ENCODE measurements around the gene ARID2. TPM values are rescaled to one million over a fixed set of nuclear protein-coding genes. Genes with fewer than 3 reads are reported as not detected.

ARID2 gene
- total RNA-seq, 2 experiments from 2014 or later = 48.1 to 49.3 TPM

DNA sequence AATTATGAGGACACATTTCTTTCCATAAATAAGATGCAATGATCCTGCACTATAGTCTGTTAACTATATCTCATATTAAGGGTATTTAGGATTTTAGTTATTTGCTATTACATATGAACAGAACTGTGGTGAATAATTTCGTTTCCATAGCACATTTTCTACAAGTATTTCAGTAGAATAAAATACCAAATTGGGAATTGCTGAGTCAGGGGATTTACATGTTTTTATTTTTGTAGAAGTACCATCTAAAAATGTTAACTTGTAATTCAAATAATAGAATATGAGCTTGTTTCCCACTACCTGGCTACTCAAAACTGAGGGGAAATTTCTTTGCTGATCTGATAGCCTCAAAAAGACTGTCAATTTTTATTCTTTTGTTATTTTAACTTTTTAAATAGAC is 136.8 kb downstream of the ARID2 start:
- Mint-ChIP-seq H3K9me3 (no peaks in the 10 kb centered on the region), H3K4me1 (peaks cover 5% of the 10 kb centered on the region), H3K27me3 (no peaks in the 10 kb centered on the region), H3K4me3 (no peak overlapping the region), H3K27ac (no peak overlapping the region), H3K36me3 (peaks cover 39% of the 10 kb centered on the region)
- POLR2A ChIA-PET = no interaction called here
- ATAC-seq (ENCODE audit: low read depth) (no peak), DNase-seq (no peak)

DNA sequence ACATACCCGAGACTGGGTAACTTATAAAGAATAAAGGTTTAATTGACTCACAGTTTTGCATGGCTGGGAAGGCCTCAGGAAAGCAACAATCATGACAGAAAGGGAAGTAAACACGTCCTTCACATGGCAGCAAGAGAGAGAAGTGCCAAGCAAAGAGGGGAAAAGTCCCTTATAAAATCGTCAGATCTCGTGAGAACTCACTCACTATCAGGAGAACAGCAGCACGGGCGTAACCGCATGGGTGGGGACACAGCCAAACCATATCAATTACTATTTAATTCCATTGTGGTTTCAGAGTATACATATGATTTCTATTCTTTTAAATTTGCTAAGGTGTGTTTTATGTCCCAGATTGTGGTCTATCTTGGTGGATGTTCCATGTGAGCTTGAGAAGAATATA is 142.9 kb downstream of the ARID2 start:
- Mint-ChIP-seq H3K4me3 (no peak overlapping the region), H3K27me3 (no peaks in the 10 kb centered on the region), H3K4me1 (peaks cover 9% of the 10 kb centered on the region), H3K36me3 (peaks cover 59% of the 10 kb centered on the region), H3K27ac (peak overlapping the region; percentile 8), H3K9me3 (no peaks in the 10 kb centered on the region)
- no peak for DNase-seq
- POLR2A ChIA-PET = no interaction called here
- no peak for ATAC-seq (ENCODE audit: low read depth)

DNA sequence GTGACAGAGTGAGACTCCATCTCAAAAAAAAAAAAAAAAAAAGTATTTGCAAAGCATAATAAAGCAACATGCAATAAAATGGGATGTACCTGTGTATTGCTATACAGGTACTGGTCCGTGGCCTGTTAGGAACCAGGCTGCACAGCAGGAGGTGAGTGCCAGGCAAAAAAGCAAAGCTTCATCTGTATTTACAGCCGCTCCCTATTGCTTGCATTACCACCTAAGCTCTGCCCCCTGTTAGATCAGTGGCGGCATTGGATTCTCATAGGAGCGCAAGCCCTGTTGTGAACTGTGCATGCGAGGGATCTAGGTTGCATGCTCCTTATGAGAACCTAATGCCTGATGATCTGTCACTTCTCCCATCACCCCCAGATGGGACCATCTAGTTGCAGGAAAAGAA is 147.6 kb downstream of the ARID2 start:
- POLR2A ChIA-PET = no interaction called here
- no peak overlapping the region for H3K4me3 Mint-ChIP-seq
- H3K36me3 Mint-ChIP-seq = peaks cover 65% of the 10 kb centered on the region
- no peak overlapping the region for H3K27ac Mint-ChIP-seq
- DNase-seq = no peak
- H3K9me3 Mint-ChIP-seq = peaks cover 2% of the 10 kb centered on the region
- no peak for ATAC-seq (ENCODE audit: low read depth)
- no peaks in the 10 kb centered on the region for H3K27me3 Mint-ChIP-seq
- H3K4me1 Mint-ChIP-seq = peaks cover 26% of the 10 kb centered on the region

GRCh38 chr12:45878630-45879255 is 149.2 kb downstream of the ARID2 start:
- no peak for DNase-seq

GRCh38 chr12:45879363-45879895 is 149.9 kb downstream of the ARID2 start:
- Mint-ChIP-seq H3K4me3 (no peak overlapping the region), H3K27ac (peak overlapping the region; percentile 18), H3K9me3 (peaks cover 6% of the 10 kb centered on the region), H3K36me3 (peaks cover 64% of the 10 kb centered on the region), H3K4me1 (peaks cover 26% of the 10 kb centered on the region), H3K27me3 (no peaks in the 10 kb centered on the region)
- POLR2A ChIA-PET = no interaction called here
- no peak for ATAC-seq (ENCODE audit: low read depth)
- DNase-seq = no peak

More at GRCh38 chr12:45878630-45879255, 149.2 kb downstream of the ARID2 start:
- Mint-ChIP-seq H3K27ac (no peak overlapping the region), H3K4me3 (no peak overlapping the region), H3K27me3 (no peaks in the 10 kb centered on the region), H3K36me3 (peaks cover 64% of the 10 kb centered on the region), H3K4me1 (peaks cover 26% of the 10 kb centered on the region), H3K9me3 (peaks cover 6% of the 10 kb centered on the region)
- no peak for ATAC-seq (ENCODE audit: low read depth)
- POLR2A ChIA-PET = no interaction called here

DNA sequence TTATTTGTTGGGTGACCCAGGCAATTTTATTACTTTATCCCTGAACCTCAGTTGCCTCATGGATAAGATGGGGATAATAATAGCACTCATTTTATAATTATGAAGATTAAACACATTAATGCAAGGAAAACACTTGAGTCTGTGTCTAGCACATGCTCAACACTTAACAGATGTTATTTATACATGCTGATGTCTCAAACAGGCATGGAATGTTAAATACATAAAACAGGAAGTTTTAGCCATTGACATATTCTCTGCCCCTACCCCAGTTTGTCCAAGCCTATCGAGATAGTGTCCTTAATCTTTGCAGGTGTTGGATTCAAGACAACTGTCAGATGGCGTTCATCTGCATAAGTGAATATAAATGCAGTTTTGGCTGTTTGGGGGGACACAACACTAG is 151.0 kb downstream of the ARID2 start:
- Mint-ChIP-seq H3K27me3 (no peaks in the 10 kb centered on the region), H3K9me3 (peaks cover 6% of the 10 kb centered on the region), H3K36me3 (peaks cover 63% of the 10 kb centered on the region), H3K27ac (no peak overlapping the region), H3K4me1 (peaks cover 26% of the 10 kb centered on the region), H3K4me3 (no peak overlapping the region)
- POLR2A ChIA-PET = no interaction called here
- ATAC-seq (ENCODE audit: low read depth) = no peak
- no peak for DNase-seq

DNA sequence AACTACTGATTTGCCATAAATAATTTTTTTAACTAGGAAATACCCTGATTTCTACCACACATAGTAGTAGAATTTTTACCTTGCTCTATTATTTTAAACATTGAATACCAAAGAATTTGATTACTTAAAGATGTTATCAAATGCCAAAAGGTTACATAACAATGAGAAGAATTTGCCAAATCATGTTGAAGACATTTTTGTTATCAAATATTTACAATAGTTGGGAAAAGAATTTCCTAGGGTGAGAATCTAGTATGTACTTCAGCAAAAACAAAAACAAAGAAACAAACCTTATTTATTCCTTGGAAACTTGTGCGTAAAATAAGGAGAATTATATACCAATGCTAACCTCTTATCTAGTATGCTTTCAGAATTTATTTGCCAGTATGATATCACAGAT is 153.7 kb downstream of the ARID2 start:
- Mint-ChIP-seq H3K4me3 (no peak overlapping the region), H3K36me3 (peaks cover 59% of the 10 kb centered on the region), H3K27me3 (no peaks in the 10 kb centered on the region), H3K9me3 (peaks cover 9% of the 10 kb centered on the region), H3K27ac (no peak overlapping the region), H3K4me1 (peaks cover 23% of the 10 kb centered on the region)
- DNase-seq (no peak), ATAC-seq (ENCODE audit: low read depth) (no peak)
- POLR2A ChIA-PET = no interaction called here

GRCh38 chr12:45886685-45887084 is 157.2 kb downstream of the ARID2 start:
- H3K9me3 Mint-ChIP-seq = peaks cover 8% of the 10 kb centered on the region
- POLR2A ChIA-PET = no interaction called here
- H3K4me1 Mint-ChIP-seq = peaks cover 5% of the 10 kb centered on the region
- ATAC-seq (ENCODE audit: low read depth) (no peak), DNase-seq (no peak)
- peaks cover 47% of the 10 kb centered on the region for H3K36me3 Mint-ChIP-seq
- H3K27ac Mint-ChIP-seq = no peak overlapping the region
- H3K4me3 Mint-ChIP-seq = no peak overlapping the region
- H3K27me3 Mint-ChIP-seq = no peaks in the 10 kb centered on the region

GRCh38 chr12:45887544-45887943 is 158.0 kb downstream of the ARID2 start:
- Mint-ChIP-seq H3K4me3 (no peak overlapping the region), H3K9me3 (peaks cover 7% of the 10 kb centered on the region), H3K27ac (no peak overlapping the region), H3K4me1 (peaks cover 10% of the 10 kb centered on the region), H3K27me3 (no peaks in the 10 kb centered on the region), H3K36me3 (peaks cover 40% of the 10 kb centered on the region)
- no peak for DNase-seq
- POLR2A ChIA-PET = no interaction called here
- no peak for ATAC-seq (ENCODE audit: low read depth)

GRCh38 chr12:45890276-45890675 is 160.8 kb downstream of the ARID2 start:
- Mint-ChIP-seq H3K4me3 (no peak overlapping the region), H3K27me3 (no peaks in the 10 kb centered on the region), H3K27ac (no peak overlapping the region), H3K4me1 (peaks cover 17% of the 10 kb centered on the region), H3K36me3 (peaks cover 34% of the 10 kb centered on the region), H3K9me3 (peaks cover 3% of the 10 kb centered on the region)
- DNase-seq (no peak), ATAC-seq (ENCODE audit: low read depth) (no peak)
- POLR2A ChIA-PET = no interaction called here

DNA sequence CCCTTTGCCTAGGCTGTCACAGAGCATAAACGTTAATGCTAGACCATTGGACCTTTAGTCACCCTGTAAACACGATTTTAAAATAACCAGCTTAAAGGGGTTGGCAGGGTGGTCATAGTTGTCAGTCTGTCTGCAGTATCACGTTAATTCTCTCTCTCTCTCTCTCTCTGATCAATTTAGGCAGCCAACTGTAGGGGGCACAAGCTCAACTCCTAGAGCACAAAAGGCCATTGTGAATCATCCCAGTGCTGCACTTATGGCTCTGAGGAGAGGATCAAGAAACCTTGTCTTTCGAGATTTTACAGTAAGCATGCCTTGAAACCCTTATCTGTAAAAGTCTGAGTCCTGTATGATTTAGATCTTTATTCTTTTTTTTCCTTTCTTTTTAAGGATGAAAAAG is 163.7 kb downstream of the ARID2 start:
- H3K27me3 Mint-ChIP-seq = no peaks in the 10 kb centered on the region
- no peak overlapping the region for H3K27ac Mint-ChIP-seq
- peaks cover 38% of the 10 kb centered on the region for H3K36me3 Mint-ChIP-seq
- no peak for ATAC-seq (ENCODE audit: low read depth)
- no peak for DNase-seq
- POLR2A ChIA-PET = no interaction called here
- H3K4me1 Mint-ChIP-seq = peaks cover 20% of the 10 kb centered on the region
- peaks cover 3% of the 10 kb centered on the region for H3K9me3 Mint-ChIP-seq
- H3K4me3 Mint-ChIP-seq = no peak overlapping the region

DNA sequence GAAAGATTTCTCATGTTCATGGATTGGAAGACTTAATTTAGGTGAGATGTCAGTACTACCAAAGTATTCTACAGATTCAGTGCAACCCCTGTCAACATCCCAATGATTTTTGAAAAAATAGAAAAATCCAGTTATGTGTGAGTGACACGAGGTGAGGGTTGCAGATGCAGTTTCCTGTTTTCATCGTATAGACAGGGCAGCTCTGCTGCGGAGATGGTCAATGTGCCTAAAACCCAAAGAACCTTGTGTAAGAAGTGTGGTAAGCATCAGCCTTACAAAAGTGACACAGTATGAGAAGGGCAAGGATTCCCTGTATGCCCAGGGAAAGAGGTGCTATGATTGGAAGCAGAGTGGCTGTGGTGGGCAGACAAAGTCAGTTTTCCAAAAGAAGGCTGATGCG is 166.5 kb downstream of the ARID2 start:
- no peak overlapping the region for H3K27ac Mint-ChIP-seq
- H3K9me3 Mint-ChIP-seq = peaks cover 4% of the 10 kb centered on the region
- H3K36me3 Mint-ChIP-seq = peaks cover 46% of the 10 kb centered on the region
- POLR2A ChIA-PET = no interaction called here
- H3K4me3 Mint-ChIP-seq = no peak overlapping the region
- H3K4me1 Mint-ChIP-seq = peaks cover 20% of the 10 kb centered on the region
- no peaks in the 10 kb centered on the region for H3K27me3 Mint-ChIP-seq
- ATAC-seq (ENCODE audit: low read depth) = no peak
- no peak for DNase-seq

- no peak for DNase-seq
- no peak overlapping the region for H3K27ac Mint-ChIP-seq
- POLR2A ChIA-PET = no interaction called here
- no peaks in the 10 kb centered on the region for H3K27me3 Mint-ChIP-seq
- no peak overlapping the region for H3K4me3 Mint-ChIP-seq
- peaks cover 2% of the 10 kb centered on the region for H3K9me3 Mint-ChIP-seq
- H3K4me1 Mint-ChIP-seq = peaks cover 9% of the 10 kb centered on the region
- no peak for ATAC-seq (ENCODE audit: low read depth)
- peaks cover 44% of the 10 kb centered on the region for H3K36me3 Mint-ChIP-seq
Observed at GRCh38 chr12:45898094-45898493, 168.6 kb downstream of the ARID2 start.

- Mint-ChIP-seq H3K4me1 (no peaks in the 10 kb centered on the region), H3K36me3 (peaks cover 21% of the 10 kb centered on the region), H3K9me3 (no peaks in the 10 kb centered on the region), H3K4me3 (no peak overlapping the region), H3K27me3 (no peaks in the 10 kb centered on the region), H3K27ac (no peak overlapping the region)
- ATAC-seq (ENCODE audit: low read depth) (no peak), DNase-seq (no peak)
- POLR2A ChIA-PET = no interaction called here
Observed at GRCh38 chr12:45907955-45908354, 178.4 kb downstream of the ARID2 start.
